Gastroesophageal sphincter (tissue), 4 donors: ENCODE data around the gene ZNF384. TPM values are rescaled to one million over a fixed set of nuclear protein-coding genes. Genes with fewer than 3 reads are reported as not detected.
A peak's percentile ranks its signal among the peaks of the same experiment; 100 is the strongest.

Experiments
- ATAC-seq: fragments of 150-250 bp; one replicate; pipeline ENCODE4 v1.9.1; 2016; ENCODE audit warnings: mild to moderate bottlenecking, moderate library complexity
- H3K27ac ChIP-seq, 4 donors: fragments of 200-600 bp; sonication (generic) in 3 of 4; 1 replicate in 3 of 4; 2 replicates in 1 of 4; pipeline ENCODE4 v1.5.1; 2016 to 2019
- H3K27me3 ChIP-seq: fragments of 200-600 bp; sonication (generic); one replicate; pipeline ENCODE4 v1.5.1; 2019
- H3K36me3 ChIP-seq, 2 donors: fragments of 200-600 bp; sonication (generic); one replicate each; pipeline ENCODE4 v1.5.1; 2019; ENCODE audit warnings: control low read depth in 1 of 2
- H3K4me1 ChIP-seq, 3 donors: fragments of 200-600 bp; sonication (generic); 1 replicate in 2 of 3; 2 replicates in 1 of 3; pipeline ENCODE4 v1.5.1; 2016 to 2019; ENCODE audit warnings: control low read depth in 2 of 3
- H3K4me3 ChIP-seq, 2 donors: fragments of 200-600 bp; sonication (generic); one replicate each; pipeline ENCODE4 v1.5.1; 2019; ENCODE audit warnings: mild to moderate bottlenecking in 1 of 2, moderate library complexity in 1 of 2
- H3K9me3 ChIP-seq, 3 donors: fragments of 200-600 bp; sonication (generic); one replicate each; pipeline ENCODE4 v1.5.1; 2017 to 2019; ENCODE audit warnings: control low read depth in 2 of 3
- EP300 ChIP-seq: sonication (generic); formaldehyde crosslinking; IDR thresholded peaks from one replicate; pipeline ENCODE4 v1.6.1; 2017; ENCODE audit warnings: antibody characterized with exemption, mild to moderate bottlenecking
- POLR2A ChIP-seq, 2 donors: fragments of 450-650 bp; IDR thresholded peaks; one replicate each; pipeline ENCODE4 v1.6.1; 2017; ENCODE audit warnings: antibody characterized with exemption in 2 of 2, mild to moderate bottlenecking in 2 of 2, moderate library complexity in 1 of 2
- POLR2AphosphoS5 ChIP-seq: sonication (generic); formaldehyde crosslinking; IDR thresholded peaks from one replicate; pipeline ENCODE4 v1.6.1; 2017; ENCODE audit warnings: antibody characterized with exemption
- WGBS, 2 donors: methylation state at CpG; one replicate each; pipeline ENCODE4 v1.1.5; 2018; ENCODE audit warnings: low coverage in 1 of 2; 5-methylcytosine and 5-hydroxymethylcytosine counted together
- total RNA-seq, 4 donors: library from RNA; depleted of rRNA; stranded (reverse); fragments of >200 nt; gene quantifications; one replicate each; pipeline ENCODE4 v1.1.0, GENCODE V29; 2016
- TF ChIP-seq, protein P1 (sequence below), 4 experiments: fragments of 200-600 bp in 2 of 4; fragments of 450-650 bp in 2 of 4; sonication (generic) in 1 of 4; IDR thresholded peaks; one replicate each; pipeline ENCODE4 v1.5.1; 2017 to 2019; ENCODE audit warnings: antibody characterized with exemption in 4 of 4, mild to moderate bottlenecking in 2 of 4, moderate library complexity in 2 of 4

Gene ZNF384
- total RNA-seq, 4 donors from 2014 or later: 26.1 to 57.5 (median 43.6) TPM

DNA sequence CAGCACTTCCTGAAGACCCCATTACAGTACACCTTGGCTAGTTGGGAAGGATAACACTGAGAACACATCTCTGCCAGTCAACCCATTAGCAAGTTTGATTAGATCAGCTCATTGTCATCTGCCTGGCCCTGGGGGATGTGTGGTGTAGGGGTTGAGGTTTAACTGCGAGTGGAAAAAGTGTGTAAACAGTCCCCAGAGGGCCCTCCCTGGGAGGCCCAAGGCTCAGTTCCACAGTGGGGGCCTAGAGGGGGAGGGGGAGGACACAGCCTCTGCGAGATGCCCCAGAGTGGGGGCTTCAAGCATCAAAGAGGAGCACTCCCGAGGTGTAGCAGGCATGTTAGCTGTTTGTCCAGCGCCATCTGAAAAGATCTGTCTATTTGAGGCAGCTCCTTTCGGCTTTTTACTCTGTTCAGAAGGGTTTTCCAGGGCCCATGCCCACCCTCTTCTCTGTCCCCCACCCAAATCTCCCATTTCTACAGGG is 53.8 kb downstream of the ZNF384 start:
- peaks cover 0 to 4% (median 0%) of the 10 kb centered on the region in 3 donors for H3K4me1 ChIP-seq
- peak overlapping the region in 2 of 4 donors; percentile 34 to 43 for H3K27ac ChIP-seq
- ATAC-seq: no peak
- WGBS, 2 donors: 80 to 100% methylated on average over 1 to 4 of the region's 5 CpGs
- H3K27me3 ChIP-seq: peaks cover 28% of the 10 kb centered on the region
- H3K4me3 ChIP-seq: peak overlapping the region in 1 of 2 donors; percentile 27
- no peaks in the 10 kb centered on the region for H3K36me3 ChIP-seq
- no peaks in the 10 kb centered on the region for H3K9me3 ChIP-seq
- no peak for TF ChIP-seq POLR2AphosphoS5
- TF ChIP-seq POLR2A (IDR thresholded peaks at IDR 0.05): no peak
- TF ChIP-seq, protein P1, sequence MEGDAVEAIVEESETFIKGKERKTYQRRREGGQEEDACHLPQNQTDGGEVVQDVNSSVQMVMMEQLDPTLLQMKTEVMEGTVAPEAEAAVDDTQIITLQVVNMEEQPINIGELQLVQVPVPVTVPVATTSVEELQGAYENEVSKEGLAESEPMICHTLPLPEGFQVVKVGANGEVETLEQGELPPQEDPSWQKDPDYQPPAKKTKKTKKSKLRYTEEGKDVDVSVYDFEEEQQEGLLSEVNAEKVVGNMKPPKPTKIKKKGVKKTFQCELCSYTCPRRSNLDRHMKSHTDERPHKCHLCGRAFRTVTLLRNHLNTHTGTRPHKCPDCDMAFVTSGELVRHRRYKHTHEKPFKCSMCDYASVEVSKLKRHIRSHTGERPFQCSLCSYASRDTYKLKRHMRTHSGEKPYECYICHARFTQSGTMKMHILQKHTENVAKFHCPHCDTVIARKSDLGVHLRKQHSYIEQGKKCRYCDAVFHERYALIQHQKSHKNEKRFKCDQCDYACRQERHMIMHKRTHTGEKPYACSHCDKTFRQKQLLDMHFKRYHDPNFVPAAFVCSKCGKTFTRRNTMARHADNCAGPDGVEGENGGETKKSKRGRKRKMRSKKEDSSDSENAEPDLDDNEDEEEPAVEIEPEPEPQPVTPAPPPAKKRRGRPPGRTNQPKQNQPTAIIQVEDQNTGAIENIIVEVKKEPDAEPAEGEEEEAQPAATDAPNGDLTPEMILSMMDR (IDR thresholded peaks at IDR 0.05): no peak
- TF ChIP-seq EP300: no peak

DNA sequence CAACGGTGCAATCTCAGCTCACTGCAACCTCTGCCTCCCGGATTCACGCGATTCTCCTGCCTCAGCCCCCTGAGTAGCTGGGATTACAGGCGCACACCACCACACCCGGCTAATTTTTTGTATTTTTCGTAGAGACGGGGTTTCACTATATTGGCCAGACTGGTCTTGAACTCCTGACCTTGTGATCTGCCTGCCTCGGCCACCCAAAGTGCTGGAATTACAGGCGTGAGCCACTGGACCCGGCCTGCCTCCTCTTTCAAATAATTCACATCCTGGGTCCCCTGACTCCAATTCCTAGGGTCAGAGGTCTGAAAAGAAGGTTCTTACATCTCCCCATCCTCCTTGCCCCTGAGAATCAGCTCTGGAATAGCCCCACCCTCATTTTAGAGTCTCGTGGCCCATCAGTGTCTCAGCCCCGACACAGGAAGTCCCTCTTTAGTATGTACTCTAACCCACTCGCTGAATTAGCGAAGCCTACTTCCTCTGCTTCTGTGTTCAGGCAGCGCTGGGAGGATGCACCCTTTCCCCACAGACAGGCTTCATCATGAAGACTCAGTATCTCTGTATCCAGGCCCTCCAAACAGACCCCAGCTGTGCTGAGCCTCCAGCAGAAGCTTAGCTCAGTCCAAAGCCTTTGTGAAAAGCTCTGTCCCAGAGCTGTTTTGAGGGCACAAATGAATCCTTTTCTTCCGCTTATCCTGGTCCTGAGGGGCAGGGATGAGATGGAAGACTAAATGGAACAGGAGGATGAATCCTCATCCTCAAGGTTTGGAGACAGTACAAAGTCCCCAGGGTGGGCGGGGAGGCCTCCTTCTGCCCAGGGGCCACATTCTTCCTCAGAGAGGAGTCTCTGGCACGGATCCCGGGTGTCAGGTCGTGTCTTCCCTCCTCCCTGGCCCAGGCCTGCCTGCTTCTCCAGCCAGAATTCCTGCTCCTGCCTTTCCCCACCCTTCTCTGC is 56.9 kb downstream of the ZNF384 start:
- Histone ChIP-seq H3K27me3 (peaks cover 28% of the 10 kb centered on the region), H3K4me3 (no peak overlapping the region), H3K9me3 (no peaks in the 10 kb centered on the region), H3K4me1 (peaks cover 0 to 4% (median 0%) of the 10 kb centered on the region in 3 donors), H3K27ac (peak overlapping the region in 1 of 4 donors; percentile 4), H3K36me3 (no peaks in the 10 kb centered on the region)
- 45 to 62% methylated on average over 7 to 17 of the region's 21 CpGs for WGBS, 2 donors
- ATAC-seq: no peak
- TF ChIP-seq, protein P1 (IDR thresholded peaks at IDR 0.05): no peak
- TF ChIP-seq POLR2A (IDR thresholded peaks at IDR 0.05) (no peak), EP300 (no peak), POLR2AphosphoS5 (no peak)

DNA sequence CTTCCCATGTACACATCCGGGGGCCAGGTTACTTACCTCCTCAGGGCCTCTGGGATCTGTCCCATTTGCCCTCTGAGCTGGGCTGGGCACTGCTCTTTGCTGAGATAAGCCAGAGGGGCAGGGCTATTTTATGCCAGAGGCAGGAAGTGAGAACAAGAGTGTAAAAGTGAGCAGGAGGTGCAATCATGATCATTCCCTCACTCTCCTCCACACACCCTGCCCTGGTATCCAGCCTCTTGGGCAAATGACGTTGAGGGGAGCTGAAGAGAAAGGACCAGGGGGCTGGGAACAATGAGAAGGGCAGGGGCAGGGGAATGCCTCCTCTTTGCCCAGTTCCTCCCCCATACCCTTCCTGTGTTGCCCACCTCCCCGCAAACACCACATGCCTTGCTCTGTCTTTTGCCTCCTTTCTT is 57.6 kb downstream of the ZNF384 start:
- Histone ChIP-seq H3K4me1 (peaks cover 0 to 4% (median 0%) of the 10 kb centered on the region in 3 donors), H3K4me3 (no peak overlapping the region), H3K27me3 (peaks cover 28% of the 10 kb centered on the region), H3K9me3 (no peaks in the 10 kb centered on the region), H3K27ac (peak overlapping the region in 1 of 4 donors; percentile 4), H3K36me3 (no peaks in the 10 kb centered on the region)
- 54 to 80% methylated on average over 2 of the region's 3 CpGs for WGBS, 2 donors
- no peak for ATAC-seq
- TF ChIP-seq POLR2AphosphoS5 (no peak), POLR2A (IDR thresholded peaks at IDR 0.05) (no peak), EP300 (no peak)
- TF ChIP-seq, protein P1 (IDR thresholded peaks at IDR 0.05): no peak

DNA sequence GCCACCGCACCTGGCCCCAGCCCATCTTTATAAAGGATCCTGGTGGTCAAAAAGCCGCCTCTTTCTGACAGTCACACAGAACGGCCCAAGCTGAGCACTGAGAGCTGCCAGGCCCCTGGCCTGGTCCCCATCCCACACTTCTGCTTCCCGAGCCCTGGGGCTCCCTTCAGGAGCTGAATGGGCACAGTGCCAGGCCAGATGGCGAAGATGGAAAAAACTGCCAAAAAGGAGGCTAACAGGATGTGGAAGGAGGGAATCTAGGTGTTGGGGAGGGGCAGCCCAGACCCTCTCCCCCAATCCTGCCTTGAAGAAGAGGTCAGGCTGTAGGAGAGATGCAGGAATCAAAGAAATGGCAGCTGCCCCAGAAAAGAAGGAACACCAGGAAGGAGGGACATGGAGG is 58.4 kb downstream of the ZNF384 start:
- ATAC-seq: no peak
- whole genome bisulfite sequencing, 2 donors: 0% methylated on average over 2 of the region's 5 CpGs; no CpG with 5 or more reads in 1 of the 2 donors
- Histone ChIP-seq H3K4me1 (peaks cover 0 to 4% (median 0%) of the 10 kb centered on the region in 3 donors), H3K4me3 (no peak overlapping the region), H3K36me3 (no peaks in the 10 kb centered on the region), H3K9me3 (no peaks in the 10 kb centered on the region), H3K27me3 (peaks cover 28% of the 10 kb centered on the region), H3K27ac (no peak overlapping the region)
- TF ChIP-seq, protein P1 (IDR thresholded peaks at IDR 0.05): no peak
- no peak for TF ChIP-seq EP300
- no peak for TF ChIP-seq POLR2A (IDR thresholded peaks at IDR 0.05)
- TF ChIP-seq POLR2AphosphoS5: no peak
